ENCODE data around the gene RAPGEF5.

The RAPGEF5 gene

GRCh38 chr7:22394739-22395138, 37.8 kb upstream of the RAPGEF5 start:
- DNase-seq (ENCODE audit: low spot score), result no peak
- in situ Hi-C loops (cut with MboI; ENCODE audit: low sequenced_read_pairs, unreplicated experiment), result no loop called here
- TF ChIP-seq CTCF (IDR thresholded peaks at IDR 0.05; ENCODE audit: borderline replicate concordance, control extremely low read depth, extremely low read depth, insufficient read depth, missing control alignments), result no peak

GRCh38 chr7:22393913-22394729, 37.2 kb upstream of the RAPGEF5 start:
- no peak for DNase-seq (ENCODE audit: low spot score)
- in situ Hi-C loops (cut with MboI; ENCODE audit: low sequenced_read_pairs, unreplicated experiment), result no loop called here
- no peak for TF ChIP-seq CTCF (IDR thresholded peaks at IDR 0.05; ENCODE audit: borderline replicate concordance, control extremely low read depth, extremely low read depth, insufficient read depth, missing control alignments)

- in situ Hi-C loops (cut with MboI; ENCODE audit: low sequenced_read_pairs, unreplicated experiment), result no loop called here
These were observed 33.6 kb upstream of the RAPGEF5 start for GRCh38 chr7:22390516-22390915.

GRCh38 chr7:22389892-22390291, 32.9 kb upstream of the RAPGEF5 start:
- in situ Hi-C loops (cut with MboI; ENCODE audit: low sequenced_read_pairs, unreplicated experiment), result no loop called here
- no peak for DNase-seq (ENCODE audit: low spot score)
- no peak for TF ChIP-seq CTCF (IDR thresholded peaks at IDR 0.05; ENCODE audit: borderline replicate concordance, control extremely low read depth, extremely low read depth, insufficient read depth, missing control alignments)

More at GRCh38 chr7:22390516-22390915, 33.6 kb upstream of the RAPGEF5 start:
- DNase-seq (ENCODE audit: low spot score), result no peak
- no peak for TF ChIP-seq CTCF (IDR thresholded peaks at IDR 0.05; ENCODE audit: borderline replicate concordance, control extremely low read depth, extremely low read depth, insufficient read depth, missing control alignments)

GRCh38 chr7:22387583-22387982, 30.6 kb upstream of the RAPGEF5 start:
- no peak for TF ChIP-seq CTCF (IDR thresholded peaks at IDR 0.05; ENCODE audit: borderline replicate concordance, control extremely low read depth, extremely low read depth, insufficient read depth, missing control alignments)
- no peak for DNase-seq (ENCODE audit: low spot score)
- in situ Hi-C loops (cut with MboI; ENCODE audit: low sequenced_read_pairs, unreplicated experiment), result no loop called here

GRCh38 chr7:22386865-22387264, 29.9 kb upstream of the RAPGEF5 start:
- in situ Hi-C loops (cut with MboI; ENCODE audit: low sequenced_read_pairs, unreplicated experiment), result no loop called here
- TF ChIP-seq CTCF (IDR thresholded peaks at IDR 0.05; ENCODE audit: borderline replicate concordance, control extremely low read depth, extremely low read depth, insufficient read depth, missing control alignments), result no peak
- no peak for DNase-seq (ENCODE audit: low spot score)
